ENCODE data around the gene CBX1.

The CBX1 gene

DNA sequence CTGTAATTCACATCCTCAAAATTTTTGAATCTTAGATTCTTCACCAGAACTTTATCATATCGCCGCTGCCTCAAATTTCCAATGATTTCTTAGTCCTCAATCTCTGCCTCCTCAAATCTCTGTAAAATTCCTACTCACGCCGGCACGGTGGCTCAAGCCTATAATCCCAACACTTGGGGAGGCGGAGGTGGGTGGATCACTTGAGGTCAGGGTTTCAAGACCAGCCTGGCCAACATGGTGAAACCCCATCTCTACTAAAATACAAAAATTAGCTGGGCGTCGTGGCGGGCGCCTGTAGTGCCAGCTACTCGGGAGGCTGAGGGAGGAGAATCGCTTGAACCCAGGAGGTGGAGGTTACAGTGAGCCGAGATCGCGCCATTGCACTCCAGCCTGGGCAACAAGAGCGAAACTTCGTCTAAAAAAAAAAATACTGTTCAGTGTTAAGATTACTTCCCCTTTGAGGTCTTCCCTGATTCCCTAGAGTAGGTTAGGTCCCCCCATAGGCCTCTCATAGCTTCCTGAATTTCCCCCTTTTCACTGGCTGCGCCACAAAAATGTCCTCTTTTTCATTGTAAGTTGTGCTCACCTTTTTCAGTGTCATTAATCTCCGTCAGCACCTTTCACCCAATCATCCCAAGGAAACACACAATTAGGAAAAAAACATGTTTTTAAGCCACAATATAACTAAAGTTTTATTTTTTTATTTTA lies 919 bp upstream of the CBX1 start:
- no peak for TF ChIP-seq CTCF (IDR thresholded peaks at IDR 0.05; ENCODE audit: insufficient read depth, low read depth, low read length, missing control alignments)
- H3K4me3 ChIP-seq (ENCODE audit: low read length): no peak overlapping the region
- DNase-seq (ENCODE audit: low read depth): no peak

- TF ChIP-seq CTCF (IDR thresholded peaks at IDR 0.05; ENCODE audit: insufficient read depth, low read depth, low read length, missing control alignments): no peak
- DNase-seq (ENCODE audit: low read depth): peak; percentile 72
- peak overlapping the region; percentile 71 for H3K4me3 ChIP-seq (ENCODE audit: low read length)
These were observed 677 bp downstream of the CBX1 start for GRCh38 chr17:48100591-48101011.

GRCh38 chr17:48100160-48100559 lies 1.1 kb downstream of the CBX1 start:
- TF ChIP-seq CTCF (IDR thresholded peaks at IDR 0.05; ENCODE audit: insufficient read depth, low read depth, low read length, missing control alignments): no peak

GRCh38 chr17:48095611-48096010 lies 5.7 kb downstream of the CBX1 start:
- TF ChIP-seq CTCF (IDR thresholded peaks at IDR 0.05; ENCODE audit: insufficient read depth, low read depth, low read length, missing control alignments): no peak
- DNase-seq (ENCODE audit: low read depth): no peak
- H3K4me3 ChIP-seq (ENCODE audit: low read length): no peak overlapping the region

More at GRCh38 chr17:48100160-48100559, 1.1 kb downstream of the CBX1 start:
- peak; percentile 77 for DNase-seq (ENCODE audit: low read depth)
- H3K4me3 ChIP-seq (ENCODE audit: low read length): peak overlapping the region; percentile 71

- no peak for TF ChIP-seq CTCF (IDR thresholded peaks at IDR 0.05; ENCODE audit: insufficient read depth, low read depth, low read length, missing control alignments)
- no peak overlapping the region for H3K4me3 ChIP-seq (ENCODE audit: low read length)
- peak; percentile 29 for DNase-seq (ENCODE audit: low read depth)
These were observed 7.8 kb downstream of the CBX1 start for GRCh38 chr17:48093341-48094045.

DNA sequence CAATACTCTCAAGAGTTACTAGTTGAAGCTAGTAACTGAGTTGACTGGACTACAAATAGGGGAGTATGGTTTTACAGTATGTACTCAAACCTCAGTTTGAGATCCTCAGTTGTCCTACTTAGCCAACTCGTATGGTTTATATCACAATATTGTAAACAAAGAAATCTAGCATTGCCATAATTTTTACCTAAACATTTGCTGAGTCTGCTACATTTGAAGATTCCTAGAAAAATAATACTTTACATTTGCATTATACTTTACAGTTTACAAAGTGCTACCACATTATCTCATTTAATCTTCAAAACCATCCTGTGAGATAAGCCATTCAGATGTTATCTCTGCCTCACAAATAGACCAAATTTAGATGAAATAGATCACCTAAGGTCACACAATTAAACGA lies 16.3 kb downstream of the CBX1 start:
- no peak overlapping the region for H3K4me3 ChIP-seq (ENCODE audit: low read length)
- TF ChIP-seq CTCF (IDR thresholded peaks at IDR 0.05; ENCODE audit: insufficient read depth, low read depth, low read length, missing control alignments): no peak

More for the DNA sequence above, 16.3 kb downstream of the CBX1 start:
- no peak for DNase-seq (ENCODE audit: low read depth)

All from epithelial cell of esophagus (primary cell).